HG02610 (cell line): ENCODE results near the gene AFF2.

Source experiments
- ATAC-seq: cut with Tn5 transposase; IDR thresholded peaks from one replicate; pipeline ENCODE4 v1.9.1; 2021; ENCODE audit warnings: mild to moderate bottlenecking, moderate library complexity; ENCODE audit not compliant: unreplicated experiment

Gene AFF2

DNA sequence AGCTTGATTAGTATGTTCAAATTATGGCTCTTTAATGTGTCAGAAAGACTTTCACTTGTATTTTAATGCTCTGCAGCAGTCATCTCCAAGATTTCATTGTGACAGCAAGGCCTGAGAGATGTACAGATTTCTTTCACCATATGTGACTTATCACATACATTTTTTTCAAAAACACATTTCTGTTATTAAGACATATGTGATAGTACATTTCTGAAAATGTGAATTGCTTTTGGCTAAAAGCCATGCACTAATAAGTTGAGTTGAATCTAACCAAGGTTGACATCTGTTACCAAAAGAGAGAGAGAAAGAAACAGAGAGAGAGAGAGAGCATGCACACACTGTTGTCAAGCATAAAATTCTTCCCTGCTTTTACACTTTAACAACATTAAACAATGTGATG, 409.3 kb downstream of the AFF2 start:
- no peak for ATAC-seq

DNA sequence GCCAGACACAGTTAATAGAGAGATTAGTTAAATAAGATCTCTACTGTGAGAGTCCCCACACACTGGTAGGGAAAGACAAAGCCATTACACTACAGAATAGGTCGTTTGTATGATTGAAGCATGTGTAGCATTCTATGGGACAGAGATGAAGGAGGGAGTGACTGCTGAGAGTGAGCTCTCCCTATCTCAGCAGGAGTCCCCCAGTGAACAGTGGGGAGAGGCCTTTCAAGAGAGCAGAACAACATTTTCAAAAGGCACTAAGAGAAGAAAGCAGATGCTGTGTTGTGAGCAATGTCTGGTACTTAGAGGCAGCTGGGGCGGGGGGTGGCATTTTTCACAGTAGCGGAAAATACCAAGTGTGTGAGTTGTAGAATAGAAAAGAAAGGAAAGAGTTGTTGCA, 413.6 kb downstream of the AFF2 start:
- ATAC-seq: no peak

DNA sequence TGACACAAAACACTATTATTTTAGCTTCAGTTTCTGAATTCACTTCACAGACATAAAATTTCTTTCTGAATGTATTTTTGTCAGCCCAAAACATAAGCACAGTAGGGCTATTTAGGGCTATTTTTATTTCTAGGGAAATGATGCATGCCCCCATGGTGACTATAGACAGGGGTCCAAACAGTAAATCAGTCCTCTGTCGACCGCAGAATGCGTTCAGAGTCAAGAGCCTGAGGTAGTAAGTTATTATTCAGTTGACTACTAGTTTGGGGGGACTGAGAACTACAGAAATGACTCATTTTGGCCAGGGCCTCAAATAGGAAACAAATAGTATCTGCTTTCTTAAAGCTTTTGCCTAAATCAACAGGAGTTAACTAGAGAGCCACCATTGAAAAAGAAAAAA, 414.4 kb downstream of the AFF2 start:
- no peak for ATAC-seq

DNA sequence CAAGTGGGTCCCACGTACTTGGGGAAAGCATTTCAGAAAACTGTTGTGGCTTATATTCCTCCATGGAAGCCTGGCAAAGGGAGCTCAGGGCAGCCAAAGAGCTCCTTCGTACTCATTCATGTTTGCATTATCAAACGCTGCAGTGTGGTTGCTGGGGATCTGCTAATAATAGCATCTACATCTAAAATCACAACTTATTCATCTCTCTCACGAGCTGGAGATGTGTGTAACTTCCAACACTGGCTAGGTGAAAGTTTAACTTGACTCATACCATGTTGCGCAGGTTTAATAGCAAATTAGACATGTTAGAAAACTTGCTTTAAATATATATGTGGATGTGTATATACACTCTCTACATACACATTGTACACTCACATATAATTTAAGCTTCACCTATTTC, 415.1 kb downstream of the AFF2 start:
- no peak for ATAC-seq

DNA sequence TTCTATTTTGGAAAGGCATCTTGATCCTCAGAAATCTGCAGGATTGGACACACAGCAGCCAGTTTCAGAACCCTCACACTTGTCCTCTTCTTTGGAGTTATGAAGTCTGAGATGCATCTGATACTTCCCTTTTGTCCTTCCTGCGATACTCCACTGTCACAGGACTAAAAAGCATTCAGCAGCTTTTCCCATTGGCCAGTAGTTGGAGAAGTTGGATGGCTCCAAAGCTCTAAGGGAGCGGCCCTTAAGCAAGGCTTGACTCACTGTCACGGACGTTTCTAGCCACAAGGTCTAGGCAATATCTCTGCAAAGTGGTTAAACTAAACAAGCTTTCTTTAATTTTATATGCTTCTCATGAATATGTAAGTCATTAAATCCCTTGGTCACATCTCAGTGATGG, 417.0 kb downstream of the AFF2 start:
- no peak for ATAC-seq

DNA sequence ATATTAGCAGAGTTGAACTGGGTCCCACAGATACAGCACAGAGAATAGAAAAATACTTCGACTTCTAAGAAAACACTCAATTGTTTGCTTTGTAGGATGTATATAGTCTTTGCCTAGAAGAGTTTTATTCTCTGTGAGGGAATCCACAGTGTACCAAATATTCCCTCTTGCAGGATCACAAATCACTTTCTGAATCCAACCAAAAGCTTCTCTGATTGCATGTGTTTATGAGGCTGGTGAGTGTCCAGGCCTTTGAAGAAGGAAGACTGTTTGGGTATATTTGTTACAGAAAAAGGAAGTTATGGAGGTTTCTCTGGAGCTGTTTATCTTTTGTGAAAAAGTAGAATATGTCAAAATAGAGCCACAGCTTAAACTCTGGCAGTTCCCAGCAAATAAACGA, 423.2 kb downstream of the AFF2 start:
- ATAC-seq: no peak

DNA sequence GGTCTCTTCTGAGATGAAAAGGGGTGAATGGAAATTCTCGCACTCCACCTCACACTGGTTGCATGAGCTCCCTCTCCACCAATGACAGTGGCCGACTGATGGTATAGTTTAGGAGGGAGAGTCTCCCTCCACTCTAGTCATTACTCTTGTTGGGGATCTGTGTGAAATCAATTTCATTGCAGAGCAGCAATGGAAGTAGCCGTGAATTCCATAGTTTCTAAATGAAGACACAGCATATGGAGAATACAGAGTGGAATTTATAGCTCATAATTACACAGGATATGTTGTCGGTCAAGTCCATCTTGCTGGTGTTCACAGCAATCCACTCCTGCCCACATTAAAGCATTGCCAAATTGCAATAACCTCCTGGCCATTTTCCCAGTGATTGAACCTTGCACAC, 426.0 kb downstream of the AFF2 start:
- no peak for ATAC-seq

DNA sequence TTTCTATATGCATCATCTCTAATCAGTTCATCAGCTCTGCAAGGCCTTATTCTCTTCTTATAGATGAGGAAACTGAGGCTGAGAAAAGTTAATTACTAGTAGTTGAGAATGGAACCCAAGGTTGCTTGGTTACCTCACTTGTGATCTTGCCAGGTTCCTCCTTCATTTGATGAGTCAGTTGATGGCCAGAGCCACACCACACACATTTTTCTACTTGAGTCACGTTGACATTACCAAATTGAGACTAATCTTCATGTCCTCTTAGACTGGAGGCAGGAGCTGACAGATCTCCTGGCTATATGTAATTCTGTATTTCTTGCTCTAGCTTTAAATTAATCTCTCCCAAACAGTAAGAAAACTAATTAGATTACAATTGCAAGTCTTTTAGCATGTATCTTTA, 428.4 kb downstream of the AFF2 start:
- no peak for ATAC-seq

DNA sequence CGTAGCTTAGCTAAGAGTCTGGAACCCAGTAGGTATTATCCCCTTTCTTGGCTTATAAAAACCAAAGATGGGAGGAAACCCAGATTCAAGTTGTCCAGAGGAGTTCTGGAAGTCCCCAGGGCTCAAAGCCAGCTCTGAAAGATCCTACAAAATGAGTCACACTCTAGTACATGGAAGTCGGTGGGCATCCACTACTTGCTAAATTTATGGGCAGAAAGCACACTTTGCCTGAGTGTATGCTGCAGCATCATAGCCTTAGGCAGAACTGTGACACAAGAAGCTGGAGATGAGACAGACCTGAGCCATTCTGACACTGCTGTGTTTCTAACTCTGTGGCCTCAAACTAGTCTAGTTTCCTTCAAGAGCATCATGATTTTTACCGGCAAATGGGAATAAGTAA, 429.3 kb downstream of the AFF2 start:
- no peak for ATAC-seq

DNA sequence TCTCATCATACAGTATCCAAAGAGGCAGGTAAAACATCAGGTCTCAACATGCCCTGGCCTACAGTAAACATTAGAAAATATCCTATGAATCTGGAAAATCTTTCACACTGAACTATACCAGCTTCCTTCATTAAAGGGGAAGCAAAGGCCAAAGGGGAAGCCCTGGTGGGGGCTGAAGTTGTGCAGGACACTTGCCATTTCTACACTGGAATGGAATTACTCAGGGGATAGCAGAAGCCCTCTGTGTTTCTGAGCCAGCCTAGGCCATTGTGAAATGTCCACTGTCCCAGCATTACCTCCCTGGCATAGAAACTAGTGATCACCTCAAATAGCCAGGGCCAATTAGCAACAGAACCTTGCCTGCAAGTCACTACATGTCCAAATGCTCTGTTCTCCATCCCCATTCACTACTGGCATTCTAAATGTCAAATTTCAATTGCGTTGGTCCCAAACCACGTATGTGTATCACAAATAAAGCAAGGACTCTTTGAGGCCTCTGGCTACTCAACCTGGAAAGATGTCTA, 429.9 kb downstream of the AFF2 start:
- ATAC-seq: no peak

DNA sequence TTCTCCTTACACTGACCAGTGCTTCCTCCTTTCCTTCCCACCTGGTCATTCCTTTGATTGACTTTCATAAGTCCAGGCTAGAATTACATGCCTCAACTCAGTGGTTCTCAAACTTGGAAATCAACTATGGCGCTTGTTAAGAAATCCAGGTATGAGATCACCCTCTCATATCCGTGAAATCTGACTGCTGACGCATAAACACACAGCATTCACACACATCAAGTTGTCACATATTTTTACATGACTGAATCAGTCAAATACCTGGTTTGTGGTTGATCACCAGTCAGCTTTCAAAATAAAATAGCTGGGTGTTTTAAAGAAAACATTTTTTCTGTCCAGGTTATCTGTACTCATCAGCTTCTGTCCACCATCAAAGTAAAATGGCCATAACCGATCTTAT, 433.5 kb downstream of the AFF2 start:
- ATAC-seq: no peak

DNA sequence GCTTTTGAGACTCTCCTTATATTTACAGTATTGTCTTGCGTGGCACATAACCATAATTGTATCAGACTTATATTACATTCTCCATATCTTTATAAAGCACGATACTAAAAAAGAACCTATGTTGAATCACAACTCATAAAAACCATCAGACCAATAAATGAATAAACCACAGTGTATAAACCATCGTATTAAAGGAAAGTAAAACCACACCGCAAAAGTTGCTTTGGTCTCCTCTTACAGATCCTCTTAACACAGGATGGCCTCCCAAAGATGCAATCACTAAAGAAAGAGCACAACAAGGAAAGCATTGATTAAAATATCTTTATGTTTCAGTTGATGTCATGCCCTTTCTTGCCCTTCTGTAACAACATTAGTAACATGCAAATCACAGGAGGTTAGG, 437.9 kb downstream of the AFF2 start:
- no peak for ATAC-seq

DNA sequence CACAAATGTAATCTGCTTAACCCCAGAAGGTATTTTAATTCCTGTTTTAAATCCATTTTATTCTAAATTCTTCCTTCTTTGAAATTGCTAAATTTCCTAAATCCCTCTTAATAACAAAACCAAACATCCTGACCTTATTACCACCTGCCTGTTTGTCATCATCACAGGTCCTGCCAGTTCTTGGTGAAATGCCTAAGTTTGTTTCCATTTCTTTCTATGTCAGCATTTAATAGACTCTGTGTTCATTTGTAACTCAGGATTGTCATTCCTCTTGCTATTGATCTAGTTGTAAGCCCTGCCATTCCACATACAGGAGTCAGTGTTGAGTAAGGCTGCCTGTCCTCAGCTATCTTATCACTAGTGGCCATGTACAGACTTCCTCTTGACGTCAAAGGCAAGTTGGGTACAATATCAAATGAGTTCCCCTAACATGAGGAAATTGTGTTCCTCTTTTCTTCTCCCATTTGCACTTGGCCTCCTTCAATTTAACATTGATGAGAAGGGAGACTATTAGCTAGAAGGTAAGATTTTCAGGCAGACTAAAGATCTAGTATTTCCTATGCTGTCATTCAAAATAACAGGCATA, 440.1 kb downstream of the AFF2 start:
- no peak for ATAC-seq

DNA sequence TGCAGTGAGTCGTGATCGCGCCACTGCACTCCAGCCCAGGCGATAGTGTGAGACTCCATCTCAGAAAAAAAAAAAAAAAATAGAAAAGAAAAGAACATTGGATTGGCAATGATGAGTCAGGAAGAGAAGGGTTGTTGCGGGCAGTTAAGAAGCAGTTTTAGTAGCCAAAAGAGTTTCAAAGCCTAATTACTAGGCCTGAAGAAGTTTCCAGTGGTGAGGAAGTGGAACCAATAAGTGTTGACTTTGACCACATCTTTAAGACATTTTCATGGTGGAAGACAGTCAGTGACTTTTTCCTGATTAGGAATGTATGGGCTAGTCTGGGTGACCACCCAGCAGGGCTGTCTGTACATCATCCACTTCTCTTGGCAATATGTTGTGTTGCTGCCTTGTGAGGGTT, 442.3 kb downstream of the AFF2 start:
- ATAC-seq: no peak

DNA sequence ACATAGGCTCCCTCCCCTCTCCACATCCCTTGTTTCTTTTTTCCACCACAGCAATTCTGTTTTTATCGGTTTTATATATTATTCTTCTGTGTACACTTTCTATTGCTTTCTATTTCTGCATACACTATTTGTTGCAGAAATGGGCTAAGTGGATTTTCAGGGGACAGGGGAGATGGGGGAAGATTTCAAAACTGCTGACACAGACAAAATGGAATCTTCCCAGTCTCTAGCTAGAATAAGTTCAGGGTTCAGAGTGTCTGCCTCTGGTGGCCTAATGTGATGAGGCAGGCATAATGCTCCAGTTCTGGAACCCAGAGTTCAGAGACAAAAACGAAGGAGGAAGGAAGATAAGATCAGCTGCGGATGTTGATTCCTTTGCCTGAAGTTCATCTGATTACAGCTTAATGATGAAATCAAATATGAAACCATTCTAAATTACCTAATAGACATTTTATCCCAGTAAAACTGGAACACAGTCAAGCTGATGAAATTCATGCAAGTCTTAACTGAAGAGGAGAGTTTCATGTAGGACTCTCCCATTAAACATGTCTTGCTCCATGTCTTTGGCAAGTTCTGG, 447.1 kb downstream of the AFF2 start:
- ATAC-seq: no peak

DNA sequence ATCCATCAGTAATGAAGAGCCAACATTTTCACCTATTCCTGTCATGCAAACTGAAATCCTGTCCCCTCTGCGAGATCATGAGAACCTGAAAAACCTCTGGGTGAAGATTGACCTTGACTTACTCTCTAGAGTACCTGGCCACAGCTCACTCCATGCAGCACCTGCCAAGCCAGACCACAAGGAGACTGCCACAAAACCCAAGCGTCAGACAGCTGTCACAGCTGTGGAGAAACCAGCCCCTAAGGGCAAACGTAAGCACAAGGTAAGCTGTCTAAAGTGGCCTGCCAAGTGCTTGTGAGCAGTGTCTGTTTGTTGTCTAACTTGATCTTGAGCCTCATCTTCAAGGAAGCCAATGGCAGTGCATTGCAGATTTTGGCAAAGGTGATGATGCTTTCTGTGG, 455.9 kb downstream of the AFF2 start:
- ATAC-seq: no peak

DNA sequence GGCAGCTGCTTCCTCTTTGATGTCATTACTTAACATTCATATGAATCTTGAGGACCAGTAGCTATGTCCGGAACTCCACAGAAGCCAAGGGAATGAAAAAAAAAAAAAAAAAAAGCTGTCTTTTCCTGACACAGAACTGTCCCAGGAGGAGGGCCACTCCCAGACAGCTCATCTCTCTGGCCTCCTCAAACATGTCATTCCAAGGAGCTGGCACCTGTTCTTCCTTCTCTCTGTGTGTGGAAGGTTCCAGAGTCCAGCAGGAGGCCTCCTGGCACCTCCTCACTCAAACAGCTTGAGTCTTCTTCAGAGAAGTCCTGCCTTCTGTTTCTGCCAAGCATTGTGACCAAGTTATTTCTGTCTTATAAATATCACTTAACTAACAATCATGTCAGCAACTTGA, 458.5 kb downstream of the AFF2 start:
- ATAC-seq: no peak

DNA sequence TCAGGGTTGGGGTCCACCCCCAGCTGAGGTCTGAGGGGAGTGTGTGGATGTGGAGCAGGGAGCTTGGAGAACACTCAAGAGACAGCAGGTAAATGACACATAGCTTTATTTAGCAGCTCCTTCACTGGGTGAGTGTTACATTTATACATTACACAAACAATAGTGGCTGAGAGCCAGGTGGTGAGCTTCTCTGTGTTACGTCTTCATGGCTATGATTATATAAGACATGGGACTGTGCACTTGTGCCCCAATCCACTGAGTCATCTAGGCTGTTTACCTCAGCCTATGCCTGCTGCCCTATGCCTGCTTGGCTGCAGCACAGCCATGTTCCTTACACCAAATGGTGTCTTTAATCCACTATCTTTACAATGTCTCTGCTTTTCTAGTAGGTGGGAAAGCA, 459.6 kb downstream of the AFF2 start:
- no peak for ATAC-seq

DNA sequence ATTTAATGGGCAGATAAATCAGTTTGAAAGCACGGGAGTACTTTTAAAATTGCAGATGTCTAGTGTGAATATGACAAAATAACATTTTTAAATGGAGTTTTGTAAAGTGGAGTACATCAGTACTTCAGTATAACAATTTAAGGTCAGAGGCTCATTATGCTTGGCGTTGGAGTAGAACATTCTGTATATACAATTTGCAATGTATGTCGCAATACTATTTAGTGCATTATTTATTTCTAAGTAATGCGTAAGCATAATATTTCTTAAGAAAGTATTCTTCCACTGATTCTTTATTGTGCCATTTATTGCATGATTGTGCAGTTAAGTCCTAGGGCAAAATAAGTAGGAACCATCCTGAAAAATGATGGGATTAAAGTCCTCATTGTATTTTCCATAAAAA, 461.6 kb downstream of the AFF2 start:
- ATAC-seq: no peak

DNA sequence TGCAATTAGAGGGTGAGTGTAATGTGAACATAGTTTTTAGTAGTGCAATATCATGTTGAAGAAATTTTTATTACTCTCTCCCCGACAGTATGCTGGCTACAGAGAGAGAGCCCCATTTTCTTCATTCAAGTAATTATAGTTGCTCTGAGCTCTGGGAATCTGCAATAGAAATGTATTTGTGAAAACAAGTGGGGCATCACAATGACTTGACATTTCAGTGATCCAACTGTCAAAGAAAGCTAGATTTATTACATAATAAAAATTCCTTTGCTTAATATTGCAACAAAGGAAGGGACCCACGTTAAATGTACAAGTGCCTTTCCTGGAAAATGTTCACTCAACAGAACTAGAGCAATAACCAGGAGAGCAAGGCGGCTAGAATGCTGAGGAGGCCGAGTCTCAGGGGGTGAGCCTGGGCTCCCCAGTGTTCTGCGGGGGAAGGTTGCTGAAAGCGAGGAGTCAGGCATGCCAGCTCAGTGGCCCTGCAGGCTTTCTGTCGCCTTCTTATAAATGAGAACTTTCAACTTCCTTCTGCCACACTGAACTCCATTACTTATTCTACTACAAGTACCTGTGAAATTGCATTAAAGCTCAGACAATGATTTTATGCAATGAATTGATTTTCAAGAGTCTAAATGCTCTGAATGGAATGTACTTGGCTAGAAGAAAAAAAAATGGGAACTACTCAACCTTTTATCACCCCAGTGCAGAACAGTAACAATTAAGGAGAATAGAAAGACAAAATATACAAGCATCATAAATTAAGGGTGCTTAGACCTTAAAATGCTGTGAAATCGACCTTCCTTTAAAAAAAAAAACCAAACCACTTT, 476.4 kb downstream of the AFF2 start:
- no peak for ATAC-seq

DNA sequence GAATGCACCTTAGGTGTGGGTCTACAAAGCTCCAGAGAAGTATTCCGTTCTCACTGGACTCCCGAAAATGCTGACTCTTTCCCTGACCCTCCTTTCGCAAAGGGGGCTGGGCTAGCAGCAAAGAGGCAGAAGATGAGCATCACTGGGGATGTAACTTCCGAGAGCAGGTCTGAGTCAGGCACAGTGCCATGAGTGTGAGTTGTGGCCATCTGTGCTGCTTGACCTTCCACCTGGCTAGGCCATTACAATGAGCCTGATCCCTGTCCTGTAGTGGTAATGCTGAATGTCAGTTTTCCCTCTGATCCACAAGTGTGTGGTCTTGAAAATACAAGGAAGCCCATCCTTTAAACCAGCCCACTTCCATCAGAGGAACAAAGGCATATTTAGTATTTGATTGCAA, 479.4 kb downstream of the AFF2 start:
- ATAC-seq: no peak

DNA sequence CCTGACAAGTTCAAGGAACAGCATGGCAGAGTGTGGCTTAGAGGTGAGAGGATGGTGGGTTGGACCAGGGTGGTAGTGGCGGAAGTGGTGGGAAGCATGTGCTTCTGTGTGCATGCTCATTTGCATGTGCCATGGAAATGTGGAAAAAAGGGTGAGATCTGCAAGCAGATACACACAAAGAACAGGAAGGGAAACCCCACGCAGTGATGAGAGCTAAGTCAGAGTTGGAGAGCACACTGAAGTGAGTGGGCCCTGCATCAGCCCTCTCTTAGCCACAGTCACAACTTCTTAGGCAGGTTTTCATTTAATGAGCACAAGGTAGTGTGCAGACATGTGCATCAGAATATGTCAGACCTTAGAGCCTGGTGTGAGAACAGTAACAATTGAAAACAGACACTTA, 483.8 kb downstream of the AFF2 start:
- ATAC-seq: no peak
